ENCODE results near the gene BCL2L1.

DNA sequence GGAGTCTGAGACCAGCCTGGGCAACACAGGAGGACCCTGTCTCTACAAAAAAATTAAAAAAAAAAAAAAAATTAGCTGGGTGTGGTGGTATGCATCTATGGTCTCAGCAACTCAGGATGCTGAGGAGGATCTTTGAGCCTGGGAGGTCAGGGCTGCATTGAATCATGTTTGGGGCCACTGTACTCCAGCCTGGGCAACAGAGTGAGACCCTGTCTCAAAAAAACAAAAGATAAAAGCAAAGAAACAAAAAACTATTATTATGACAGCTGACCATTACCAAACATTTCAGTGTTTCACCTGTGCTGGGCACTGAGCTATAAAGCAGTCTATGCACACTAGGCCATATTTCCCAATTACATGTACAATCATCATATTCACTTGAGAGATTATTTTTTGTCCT is 49.2 kb downstream of the BCL2L1 start:
- no peak for TF ChIP-seq POLR2A (IDR thresholded peaks at IDR 0.05)
- TF ChIP-seq, protein P1, sequence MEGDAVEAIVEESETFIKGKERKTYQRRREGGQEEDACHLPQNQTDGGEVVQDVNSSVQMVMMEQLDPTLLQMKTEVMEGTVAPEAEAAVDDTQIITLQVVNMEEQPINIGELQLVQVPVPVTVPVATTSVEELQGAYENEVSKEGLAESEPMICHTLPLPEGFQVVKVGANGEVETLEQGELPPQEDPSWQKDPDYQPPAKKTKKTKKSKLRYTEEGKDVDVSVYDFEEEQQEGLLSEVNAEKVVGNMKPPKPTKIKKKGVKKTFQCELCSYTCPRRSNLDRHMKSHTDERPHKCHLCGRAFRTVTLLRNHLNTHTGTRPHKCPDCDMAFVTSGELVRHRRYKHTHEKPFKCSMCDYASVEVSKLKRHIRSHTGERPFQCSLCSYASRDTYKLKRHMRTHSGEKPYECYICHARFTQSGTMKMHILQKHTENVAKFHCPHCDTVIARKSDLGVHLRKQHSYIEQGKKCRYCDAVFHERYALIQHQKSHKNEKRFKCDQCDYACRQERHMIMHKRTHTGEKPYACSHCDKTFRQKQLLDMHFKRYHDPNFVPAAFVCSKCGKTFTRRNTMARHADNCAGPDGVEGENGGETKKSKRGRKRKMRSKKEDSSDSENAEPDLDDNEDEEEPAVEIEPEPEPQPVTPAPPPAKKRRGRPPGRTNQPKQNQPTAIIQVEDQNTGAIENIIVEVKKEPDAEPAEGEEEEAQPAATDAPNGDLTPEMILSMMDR (IDR thresholded peaks at IDR 0.05), result no peak

Measured in tibial nerve (tissue), 3 donors.